SU-DHL-6 (cell line): ENCODE measurements around the gene GEMIN2.

ENCODE experiments used
- EZH2phosphoT487 ChIP-seq: fragments of 200-600 bp; sonication (generic), shearing (Covaris generic); conservative IDR thresholded peaks from 2 replicates; pipeline ENCODE4 v1.6.1; 2018; ENCODE audit warnings: mild to moderate bottlenecking, antibody characterized with exemption, low read length, moderate library complexity, mixed read lengths
- TF ChIP-seq, protein P1 (sequence below): fragments of 200-600 bp; sonication (generic); IDR thresholded peaks from one replicate; pipeline ENCODE4 v1.5.1; 2017; ENCODE audit warnings: antibody characterized with exemption, mild to moderate bottlenecking, low read length, moderate library complexity; ENCODE audit not compliant: insufficient read depth, poor library complexity, severe bottlenecking

DNA sequence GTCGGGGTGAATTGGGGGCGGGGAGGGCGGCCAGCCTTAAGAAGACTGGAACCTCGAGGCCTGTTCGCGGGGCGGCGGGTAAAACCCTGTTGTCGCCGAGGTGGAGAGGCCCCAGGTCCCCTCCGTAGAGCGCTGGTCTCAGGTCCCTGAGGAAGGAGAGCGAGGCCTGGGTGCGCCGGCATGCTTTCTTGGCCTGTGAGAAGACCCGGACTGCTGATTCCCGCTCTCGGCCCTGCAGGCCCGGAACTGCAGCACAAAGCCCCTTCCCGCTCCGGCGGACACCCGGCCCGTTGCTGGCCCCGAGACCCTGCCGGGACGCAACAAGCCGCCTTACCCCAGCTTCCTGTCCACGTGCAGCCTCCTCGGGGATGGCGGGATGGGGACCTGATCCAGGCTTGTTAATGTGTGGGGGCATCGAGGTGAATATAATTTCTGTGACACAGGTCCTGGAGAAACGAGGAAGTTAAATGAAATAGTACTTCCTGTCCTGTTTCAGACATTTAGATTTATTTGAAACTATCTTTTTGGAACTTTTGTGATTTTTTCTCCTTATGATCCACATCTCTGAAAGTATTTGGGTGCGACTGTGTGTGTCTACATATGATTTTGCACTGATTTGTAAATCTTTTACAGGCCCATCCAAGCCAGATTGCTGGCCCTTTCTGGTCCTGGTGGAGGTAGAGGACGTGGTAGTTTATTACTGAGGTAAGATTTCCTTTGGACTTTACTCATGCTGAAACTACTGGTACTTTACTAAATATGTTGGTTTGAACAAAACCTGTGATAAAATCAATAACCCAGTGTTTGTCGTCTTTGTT lies 61.5 kb downstream of the GEMIN2 start:
- TF ChIP-seq, protein P1, sequence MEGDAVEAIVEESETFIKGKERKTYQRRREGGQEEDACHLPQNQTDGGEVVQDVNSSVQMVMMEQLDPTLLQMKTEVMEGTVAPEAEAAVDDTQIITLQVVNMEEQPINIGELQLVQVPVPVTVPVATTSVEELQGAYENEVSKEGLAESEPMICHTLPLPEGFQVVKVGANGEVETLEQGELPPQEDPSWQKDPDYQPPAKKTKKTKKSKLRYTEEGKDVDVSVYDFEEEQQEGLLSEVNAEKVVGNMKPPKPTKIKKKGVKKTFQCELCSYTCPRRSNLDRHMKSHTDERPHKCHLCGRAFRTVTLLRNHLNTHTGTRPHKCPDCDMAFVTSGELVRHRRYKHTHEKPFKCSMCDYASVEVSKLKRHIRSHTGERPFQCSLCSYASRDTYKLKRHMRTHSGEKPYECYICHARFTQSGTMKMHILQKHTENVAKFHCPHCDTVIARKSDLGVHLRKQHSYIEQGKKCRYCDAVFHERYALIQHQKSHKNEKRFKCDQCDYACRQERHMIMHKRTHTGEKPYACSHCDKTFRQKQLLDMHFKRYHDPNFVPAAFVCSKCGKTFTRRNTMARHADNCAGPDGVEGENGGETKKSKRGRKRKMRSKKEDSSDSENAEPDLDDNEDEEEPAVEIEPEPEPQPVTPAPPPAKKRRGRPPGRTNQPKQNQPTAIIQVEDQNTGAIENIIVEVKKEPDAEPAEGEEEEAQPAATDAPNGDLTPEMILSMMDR: no peak
- no peak for TF ChIP-seq EZH2phosphoT487
